Measurements from ENCODE around the gene ADGRA1.

ADGRA1 gene

GRCh38 chr10:133061296-133062038 lies 26.3 kb upstream of the ADGRA1 start:
- H2BK12ac ChIP-seq (ENCODE audit: low read length in 2 of 2): no peak overlapping the region
- no peaks in the 10 kb centered on the region for H3K79me1 ChIP-seq (replicated peaks; ENCODE audit: low read length, poor library complexity, severe bottlenecking)
- H3K27me3 ChIP-seq (ENCODE audit: control insufficient read depth in 1 of 2, insufficient read depth in 1 of 2, low read length in 2 of 2): no peaks in the 10 kb centered on the region
- no peak overlapping the region for H2AFZ ChIP-seq (ENCODE audit: low read depth, low read length)
- no peaks in the 10 kb centered on the region for H3K36me3 ChIP-seq (ENCODE audit: control insufficient read depth in 1 of 2, insufficient read depth in 2 of 2, low read depth in 1 of 2, low read length in 2 of 2)
- no peak overlapping the region for H3K4ac ChIP-seq (ENCODE audit: low read depth in 1 of 2, low read length in 2 of 2)
- no peak overlapping the region for H2AK5ac ChIP-seq (ENCODE audit: low read length, severe bottlenecking)
- H3K4me3 ChIP-seq (ENCODE audit: insufficient read depth in 1 of 2, low read depth in 1 of 2, low read length in 2 of 2): no peak overlapping the region
- H2BK120ac ChIP-seq (ENCODE audit: low read depth, low read length): no peak overlapping the region
- no peak overlapping the region for H3K4me2 ChIP-seq (ENCODE audit: low read length, poor library complexity, severe bottlenecking)
- no peak overlapping the region for H3K18ac ChIP-seq (ENCODE audit: low read depth in 1 of 2, low read length in 2 of 2)
- no peak overlapping the region for H3K14ac ChIP-seq (ENCODE audit: low read length in 2 of 2)
- H3K23ac ChIP-seq (ENCODE audit: low read length in 2 of 2): no peak overlapping the region
- no peak overlapping the region for H2BK15ac ChIP-seq (ENCODE audit: low read depth, poor library complexity, severe bottlenecking)
- H3K4me1 ChIP-seq (ENCODE audit: control insufficient read depth, insufficient read depth, low read depth, low read length): no peaks in the 10 kb centered on the region
- H3K27ac ChIP-seq (ENCODE audit: low read length, poor library complexity, severe bottlenecking): no peak overlapping the region
- H2BK5ac ChIP-seq (ENCODE audit: low read depth, low read length, poor library complexity, severe bottlenecking): no peak overlapping the region
- no peak overlapping the region for H4K91ac ChIP-seq (ENCODE audit: low read length)
- DNase-seq: no peak
- H3K9ac ChIP-seq (ENCODE audit: low read length): no peak overlapping the region
- WGBS: 86% methylated on average over 23 of the region's 23 CpGs
- no peak overlapping the region for H4K8ac ChIP-seq (ENCODE audit: low read length)
- H3K9me3 ChIP-seq (ENCODE audit: control insufficient read depth, low read length): no peaks in the 10 kb centered on the region

DNA sequence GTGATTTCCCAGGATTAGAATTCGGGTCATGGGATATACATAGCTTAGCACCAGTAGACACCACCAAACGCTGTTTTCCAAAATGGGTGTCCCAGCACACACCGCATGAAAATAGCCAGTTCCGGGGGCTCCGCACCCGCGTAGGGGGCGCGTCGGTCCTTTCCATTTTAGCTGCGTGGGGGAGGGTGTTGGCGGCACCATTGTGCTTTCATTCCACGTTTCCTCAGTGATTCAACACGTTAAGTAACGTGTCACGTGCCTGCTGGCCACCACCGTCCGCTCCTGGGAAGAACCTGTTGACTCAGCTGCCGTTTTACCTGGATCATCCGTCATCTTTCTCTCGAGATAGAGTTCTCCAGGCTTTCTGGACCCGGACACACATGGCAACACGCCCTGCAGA lies 25.6 kb upstream of the ADGRA1 start:
- H2AFZ ChIP-seq (ENCODE audit: low read depth, low read length): no peak overlapping the region
- WGBS: 90% methylated on average over 23 of the region's 23 CpGs

DNA sequence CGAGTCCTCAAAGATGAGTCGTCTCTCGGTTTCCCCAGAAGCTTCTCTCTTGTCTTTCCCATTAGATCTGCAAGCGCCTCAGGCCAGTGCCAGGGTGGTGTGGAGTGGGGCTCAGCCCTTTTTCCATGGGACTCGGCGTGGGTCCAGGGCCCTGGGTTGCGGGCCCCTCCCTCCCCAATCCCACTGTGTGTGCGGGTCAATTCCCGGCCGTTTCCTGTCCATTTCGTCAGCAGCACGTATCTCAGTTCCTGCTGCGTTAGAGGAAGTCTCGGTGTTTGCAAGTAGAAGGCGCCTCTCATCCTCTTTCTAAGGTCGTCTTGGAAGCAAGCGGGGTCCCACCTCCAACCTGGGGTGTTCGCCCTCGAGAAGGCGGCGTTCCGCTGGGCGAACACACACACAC lies 25.1 kb upstream of the ADGRA1 start:
- H4K8ac ChIP-seq (ENCODE audit: low read length): no peak overlapping the region
- H3K27ac ChIP-seq (ENCODE audit: low read length, poor library complexity, severe bottlenecking): no peak overlapping the region
- peaks cover 0 to 6% of the 10 kb centered on the region in 2 experiments for H3K27me3 ChIP-seq (ENCODE audit: control insufficient read depth in 1 of 2, insufficient read depth in 1 of 2, low read length in 2 of 2)
- no peak overlapping the region for H3K4me2 ChIP-seq (ENCODE audit: low read length, poor library complexity, severe bottlenecking)
- no peak for DNase-seq
- H3K4me1 ChIP-seq (ENCODE audit: control insufficient read depth, insufficient read depth, low read depth, low read length): no peaks in the 10 kb centered on the region
- no peaks in the 10 kb centered on the region for H3K36me3 ChIP-seq (ENCODE audit: control insufficient read depth in 1 of 2, insufficient read depth in 2 of 2, low read depth in 1 of 2, low read length in 2 of 2)
- H3K23ac ChIP-seq (ENCODE audit: low read length in 2 of 2): no peak overlapping the region
- H2BK12ac ChIP-seq (ENCODE audit: low read length in 2 of 2): no peak overlapping the region
- H2AFZ ChIP-seq (ENCODE audit: low read depth, low read length): no peak overlapping the region
- H3K9me3 ChIP-seq (ENCODE audit: control insufficient read depth, low read length): no peaks in the 10 kb centered on the region
- H4K91ac ChIP-seq (ENCODE audit: low read length): no peak overlapping the region
- no peaks in the 10 kb centered on the region for H3K79me1 ChIP-seq (replicated peaks; ENCODE audit: low read length, poor library complexity, severe bottlenecking)
- H3K9ac ChIP-seq (ENCODE audit: low read length): no peak overlapping the region
- H2BK120ac ChIP-seq (ENCODE audit: low read depth, low read length): no peak overlapping the region
- H2AK5ac ChIP-seq (ENCODE audit: low read length, severe bottlenecking): no peak overlapping the region
- no peak overlapping the region for H3K14ac ChIP-seq (ENCODE audit: low read length in 2 of 2)
- no peak overlapping the region for H3K18ac ChIP-seq (ENCODE audit: low read depth in 1 of 2, low read length in 2 of 2)
- H2BK15ac ChIP-seq (ENCODE audit: low read depth, poor library complexity, severe bottlenecking): no peak overlapping the region
- H3K4ac ChIP-seq (ENCODE audit: low read depth in 1 of 2, low read length in 2 of 2): no peak overlapping the region
- no peak overlapping the region for H2BK5ac ChIP-seq (ENCODE audit: low read depth, low read length, poor library complexity, severe bottlenecking)
- 81% methylated on average over 23 of the region's 23 CpGs for WGBS
- no peak overlapping the region for H3K4me3 ChIP-seq (ENCODE audit: insufficient read depth in 1 of 2, low read depth in 1 of 2, low read length in 2 of 2)

More for the DNA sequence above, 25.6 kb upstream of the ADGRA1 start:
- Histone ChIP-seq H3K4me2 (ENCODE audit: low read length, poor library complexity, severe bottlenecking) (no peak overlapping the region), H3K18ac (ENCODE audit: low read depth in 1 of 2, low read length in 2 of 2) (no peak overlapping the region), H3K4me1 (ENCODE audit: control insufficient read depth, insufficient read depth, low read depth, low read length) (no peaks in the 10 kb centered on the region), H3K79me1 (replicated peaks; ENCODE audit: low read length, poor library complexity, severe bottlenecking) (no peaks in the 10 kb centered on the region), H4K8ac (ENCODE audit: low read length) (no peak overlapping the region), H4K91ac (ENCODE audit: low read length) (no peak overlapping the region), H3K4me3 (ENCODE audit: insufficient read depth in 1 of 2, low read depth in 1 of 2, low read length in 2 of 2) (no peak overlapping the region), H3K27me3 (ENCODE audit: control insufficient read depth in 1 of 2, insufficient read depth in 1 of 2, low read length in 2 of 2) (peaks cover 0 to under 1% of the 10 kb centered on the region in 2 experiments), H2BK120ac (ENCODE audit: low read depth, low read length) (no peak overlapping the region), H3K9me3 (ENCODE audit: control insufficient read depth, low read length) (no peaks in the 10 kb centered on the region), H2AK5ac (ENCODE audit: low read length, severe bottlenecking) (no peak overlapping the region), H3K27ac (ENCODE audit: low read length, poor library complexity, severe bottlenecking) (no peak overlapping the region), H3K14ac (ENCODE audit: low read length in 2 of 2) (no peak overlapping the region), H2BK5ac (ENCODE audit: low read depth, low read length, poor library complexity, severe bottlenecking) (no peak overlapping the region), H3K36me3 (ENCODE audit: control insufficient read depth in 1 of 2, insufficient read depth in 2 of 2, low read depth in 1 of 2, low read length in 2 of 2) (no peaks in the 10 kb centered on the region), H2BK15ac (ENCODE audit: low read depth, poor library complexity, severe bottlenecking) (no peak overlapping the region), H3K9ac (ENCODE audit: low read length) (no peak overlapping the region), H2BK12ac (ENCODE audit: low read length in 2 of 2) (no peak overlapping the region), H3K4ac (ENCODE audit: low read depth in 1 of 2, low read length in 2 of 2) (no peak overlapping the region), H3K23ac (ENCODE audit: low read length in 2 of 2) (no peak overlapping the region)
- DNase-seq: no peak

DNA sequence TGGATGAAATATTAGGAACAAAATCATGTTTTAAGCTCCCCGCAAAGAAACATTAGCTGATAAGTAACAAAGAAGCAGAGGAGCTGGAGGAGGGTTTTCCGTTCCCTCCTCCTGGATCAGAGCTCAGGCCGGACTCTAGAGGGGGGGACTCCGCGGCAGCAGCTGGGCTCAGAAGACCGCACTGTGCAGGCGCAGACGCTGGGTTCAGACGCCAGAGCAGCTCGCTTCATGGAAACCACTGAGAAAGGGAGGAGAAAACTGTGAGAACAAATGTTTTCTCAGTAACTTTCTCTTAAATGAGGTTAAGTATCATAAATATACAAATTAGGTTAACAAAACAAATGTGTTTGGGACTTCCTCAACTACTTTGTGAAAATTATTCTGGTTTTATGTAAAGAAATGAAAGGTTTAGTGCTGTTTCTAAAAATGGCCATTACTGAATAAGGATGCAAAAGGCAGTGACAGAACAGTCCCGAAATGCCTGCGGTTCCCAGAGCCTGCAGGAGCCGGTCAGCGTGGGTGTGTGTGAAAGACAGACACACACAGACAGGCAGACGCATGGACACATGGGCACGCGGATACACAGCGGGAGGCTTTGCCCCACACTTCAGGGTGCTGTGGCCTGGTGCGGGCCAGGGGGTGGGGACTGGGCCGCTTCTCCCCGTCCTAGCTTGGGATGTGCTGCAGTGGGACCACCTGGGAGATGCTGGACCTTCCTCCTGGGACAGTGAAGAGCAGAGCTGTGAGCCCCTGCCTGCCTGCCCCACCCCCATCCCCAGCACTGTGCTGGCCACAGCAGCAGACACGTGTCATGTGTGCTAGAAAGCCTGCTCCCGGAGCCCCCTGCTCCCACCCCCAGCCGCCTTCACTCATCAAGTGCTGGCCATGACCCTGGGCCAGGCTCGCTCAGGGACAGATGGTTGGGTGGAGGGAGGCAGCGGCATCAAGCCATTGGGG lies 20.3 kb upstream of the ADGRA1 start:
- Histone ChIP-seq H3K4me1 (ENCODE audit: control insufficient read depth, insufficient read depth, low read depth, low read length) (peaks cover 2% of the 10 kb centered on the region), H3K4me3 (ENCODE audit: insufficient read depth in 1 of 2, low read depth in 1 of 2, low read length in 2 of 2) (no peak overlapping the region), H3K27ac (ENCODE audit: low read length, poor library complexity, severe bottlenecking) (no peak overlapping the region), H3K27me3 (ENCODE audit: control insufficient read depth in 1 of 2, insufficient read depth in 1 of 2, low read length in 2 of 2) (peaks cover 0 to 25% of the 10 kb centered on the region in 2 experiments), H2BK15ac (ENCODE audit: low read depth, poor library complexity, severe bottlenecking) (no peak overlapping the region), H3K23ac (ENCODE audit: low read length in 2 of 2) (no peak overlapping the region), H4K91ac (ENCODE audit: low read length) (no peak overlapping the region), H3K9me3 (ENCODE audit: control insufficient read depth, low read length) (no peaks in the 10 kb centered on the region), H3K4me2 (ENCODE audit: low read length, poor library complexity, severe bottlenecking) (no peak overlapping the region), H2BK12ac (ENCODE audit: low read length in 2 of 2) (no peak overlapping the region), H2BK120ac (ENCODE audit: low read depth, low read length) (no peak overlapping the region), H3K14ac (ENCODE audit: low read length in 2 of 2) (no peak overlapping the region), H4K8ac (ENCODE audit: low read length) (no peak overlapping the region), H3K79me1 (replicated peaks; ENCODE audit: low read length, poor library complexity, severe bottlenecking) (no peaks in the 10 kb centered on the region), H2BK5ac (ENCODE audit: low read depth, low read length, poor library complexity, severe bottlenecking) (no peak overlapping the region), H2AK5ac (ENCODE audit: low read length, severe bottlenecking) (no peak overlapping the region), H3K18ac (ENCODE audit: low read depth in 1 of 2, low read length in 2 of 2) (no peak overlapping the region), H2AFZ (ENCODE audit: low read depth, low read length) (no peak overlapping the region), H3K36me3 (ENCODE audit: control insufficient read depth in 1 of 2, insufficient read depth in 2 of 2, low read depth in 1 of 2, low read length in 2 of 2) (no peaks in the 10 kb centered on the region), H3K4ac (ENCODE audit: low read depth in 1 of 2, low read length in 2 of 2) (no peak overlapping the region), H3K9ac (ENCODE audit: low read length) (no peak overlapping the region)
- no peak for DNase-seq
- WGBS: 84% methylated on average over 21 of the region's 26 CpGs

Measured in mesenchymal stem cell (in vitro differentiated cells and primary cell).